Hepatocyte (in vitro differentiated cells): ENCODE results near the gene SERPINH1. TPM values are rescaled to one million over a fixed set of nuclear protein-coding genes. Genes with fewer than 3 reads are reported as not detected.

Experiments used
- DNase-seq: peaks from one replicate; pipeline ENCODE4 v3.0.0-alpha.2; 2016; ENCODE audit warnings: low spot score
- H2AFZ ChIP-seq: fragments of 200-600 bp; sonication (generic); 2 replicates; pipeline ENCODE4 v1.6.0; 2016; ENCODE audit warnings: antibody characterized with exemption, mild to moderate bottlenecking
- H3K27ac ChIP-seq: fragments of 200-600 bp; sonication (generic); 2 replicates; pipeline ENCODE4 v1.5.1; 2016; ENCODE audit warnings: mild to moderate bottlenecking
- H3K27me3 ChIP-seq: fragments of 200-600 bp; sonication (generic); 2 replicates; pipeline ENCODE4 v1.6.1; 2016
- H3K36me3 ChIP-seq: fragments of 200-600 bp; sonication (generic); replicated peaks from 2 replicates; pipeline ENCODE4 v1.5.1; 2016; ENCODE audit warnings: low read depth; ENCODE audit not compliant: insufficient read depth
- H3K4me1 ChIP-seq: fragments of 200-600 bp; sonication (generic); 2 replicates; pipeline ENCODE4 v1.5.1; 2016; ENCODE audit warnings: mild to moderate bottlenecking, moderate library complexity; ENCODE audit not compliant: insufficient read depth
- H3K4me2 ChIP-seq: fragments of 200-600 bp; sonication (generic); 2 replicates; pipeline ENCODE4 v1.6.0; 2016
- H3K4me3 ChIP-seq: fragments of 200-600 bp; sonication (generic); 2 replicates; pipeline ENCODE4 v1.5.1; 2016; ENCODE audit warnings: mild to moderate bottlenecking
- H3K79me2 ChIP-seq: fragments of 200-600 bp; sonication (generic); 2 replicates; pipeline ENCODE4 v1.6.0; 2017; ENCODE audit warnings: mild to moderate bottlenecking
- H3K9me2 ChIP-seq: fragments of 200-600 bp; sonication (generic); replicated peaks from 2 replicates; pipeline ENCODE4 v1.6.0; 2017; ENCODE audit warnings: mild to moderate bottlenecking; ENCODE audit not compliant: insufficient read depth
- H3K9me3 ChIP-seq: fragments of 200-600 bp; sonication (generic); 2 replicates; pipeline ENCODE4 v1.5.1; 2016; ENCODE audit warnings: low read depth, mild to moderate bottlenecking
- H4K20me1 ChIP-seq: fragments of 200-600 bp; sonication (generic); 2 replicates; pipeline ENCODE4 v1.6.0; 2016; ENCODE audit warnings: mild to moderate bottlenecking; ENCODE audit not compliant: insufficient read depth, poor library complexity, severe bottlenecking
- EZH2 ChIP-seq: fragments of 200-600 bp; sonication (generic); IDR thresholded peaks from 2 replicates; pipeline ENCODE4 v1.6.1; 2016; ENCODE audit warnings: antibody characterized with exemption, mild to moderate bottlenecking, borderline replicate concordance
- EZH2phosphoT487 ChIP-seq: fragments of 200-600 bp; sonication (generic); IDR thresholded peaks from one replicate; pipeline ENCODE4 v1.6.1; 2018; ENCODE audit warnings: antibody characterized with exemption, mild to moderate bottlenecking, low read depth, moderate library complexity; ENCODE audit not compliant: unreplicated experiment, severe bottlenecking
- WGBS: methylation state at CpG from one replicate; pipeline ENCODE4 v1.1.6; 2016; ENCODE audit warnings: low lambda C conversion rate; ENCODE audit errors: missing lambda C conversion rate; 5-methylcytosine and 5-hydroxymethylcytosine counted together
- polyA plus RNA-seq: library from polyadenylated mRNA; unstranded; fragments of >200 nt; fragmentation: Nextera tagmentation; extraction: Ambion mirVana; gene quantifications from 2 replicates; pipeline ENCODE4 v1.2.1, GENCODE V29; 2016
- total RNA-seq: library from RNA; depleted of rRNA; stranded (reverse); fragments of >200 nt; gene quantifications from 2 replicates; pipeline ENCODE4 v1.2.3, GENCODE V29; 2014
- TF ChIP-seq, protein P1 (sequence below): fragments of 200-600 bp; sonication (generic); IDR thresholded peaks from 2 replicates; pipeline ENCODE4 v1.5.1; 2016; ENCODE audit warnings: antibody characterized with exemption, mild to moderate bottlenecking; ENCODE audit not compliant: poor library complexity

SERPINH1 gene
- total and polyA plus RNA-seq, 2 experiments from 2014 or later: 479 to 805 TPM

GRCh38 chr11:75572744-75573143 is 10.7 kb downstream of the SERPINH1 start:
- WGBS: 90% methylated on average over 8 of the region's 8 CpGs
- DNase-seq: no peak
- H4K20me1 ChIP-seq: peaks cover 20% of the 10 kb centered on the region
- H3K4me3 ChIP-seq: no peak overlapping the region
- no peaks in the 10 kb centered on the region for H3K27me3 ChIP-seq
- peaks cover 20% of the 10 kb centered on the region for H3K79me2 ChIP-seq
- no peaks in the 10 kb centered on the region for H3K9me3 ChIP-seq
- TF ChIP-seq, protein P1, sequence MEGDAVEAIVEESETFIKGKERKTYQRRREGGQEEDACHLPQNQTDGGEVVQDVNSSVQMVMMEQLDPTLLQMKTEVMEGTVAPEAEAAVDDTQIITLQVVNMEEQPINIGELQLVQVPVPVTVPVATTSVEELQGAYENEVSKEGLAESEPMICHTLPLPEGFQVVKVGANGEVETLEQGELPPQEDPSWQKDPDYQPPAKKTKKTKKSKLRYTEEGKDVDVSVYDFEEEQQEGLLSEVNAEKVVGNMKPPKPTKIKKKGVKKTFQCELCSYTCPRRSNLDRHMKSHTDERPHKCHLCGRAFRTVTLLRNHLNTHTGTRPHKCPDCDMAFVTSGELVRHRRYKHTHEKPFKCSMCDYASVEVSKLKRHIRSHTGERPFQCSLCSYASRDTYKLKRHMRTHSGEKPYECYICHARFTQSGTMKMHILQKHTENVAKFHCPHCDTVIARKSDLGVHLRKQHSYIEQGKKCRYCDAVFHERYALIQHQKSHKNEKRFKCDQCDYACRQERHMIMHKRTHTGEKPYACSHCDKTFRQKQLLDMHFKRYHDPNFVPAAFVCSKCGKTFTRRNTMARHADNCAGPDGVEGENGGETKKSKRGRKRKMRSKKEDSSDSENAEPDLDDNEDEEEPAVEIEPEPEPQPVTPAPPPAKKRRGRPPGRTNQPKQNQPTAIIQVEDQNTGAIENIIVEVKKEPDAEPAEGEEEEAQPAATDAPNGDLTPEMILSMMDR: no peak
- TF ChIP-seq EZH2 (no peak), EZH2phosphoT487 (no peak)
- no peak overlapping the region for H3K4me2 ChIP-seq
- no peaks in the 10 kb centered on the region for H3K9me2 ChIP-seq
- no peaks in the 10 kb centered on the region for H3K36me3 ChIP-seq
- no peak overlapping the region for H2AFZ ChIP-seq
- H3K27ac ChIP-seq: no peak overlapping the region
- no peaks in the 10 kb centered on the region for H3K4me1 ChIP-seq

GRCh38 chr11:75574698-75575602 is 12.9 kb downstream of the SERPINH1 start:
- TF ChIP-seq EZH2phosphoT487 (no peak), EZH2 (no peak)
- TF ChIP-seq, protein P1: no peak
- Histone ChIP-seq H3K9me2 (no peaks in the 10 kb centered on the region), H3K9me3 (no peaks in the 10 kb centered on the region), H3K27me3 (no peaks in the 10 kb centered on the region), H3K36me3 (no peaks in the 10 kb centered on the region), H4K20me1 (peaks cover 8% of the 10 kb centered on the region), H3K4me1 (no peaks in the 10 kb centered on the region), H3K4me3 (no peak overlapping the region), H3K79me2 (peaks cover 4% of the 10 kb centered on the region), H2AFZ (no peak overlapping the region), H3K4me2 (no peak overlapping the region), H3K27ac (no peak overlapping the region)
- no peak for DNase-seq
- WGBS: 73% methylated on average over 12 of the region's 12 CpGs

DNA sequence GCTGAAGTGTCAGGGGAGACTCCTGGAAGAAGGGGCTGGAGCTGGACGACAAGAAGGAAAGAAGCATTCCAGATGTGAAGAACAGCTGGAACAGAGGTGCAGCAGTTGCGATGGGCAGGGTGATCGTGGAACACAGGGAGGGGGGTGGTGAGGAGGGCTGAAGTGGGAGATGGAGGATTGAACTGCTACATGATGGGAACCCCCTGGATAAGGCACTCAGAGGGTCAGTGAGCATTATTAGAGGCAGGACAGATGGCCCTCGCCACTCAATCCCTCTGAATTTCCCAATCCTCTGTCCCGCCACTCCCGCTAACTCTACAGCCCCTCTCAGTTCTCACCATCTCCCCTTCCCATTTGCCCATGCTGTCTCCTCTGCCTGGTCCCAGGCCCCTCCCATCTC is 14.0 kb downstream of the SERPINH1 start:
- Histone ChIP-seq H3K27ac (no peak overlapping the region), H3K79me2 (no peaks in the 10 kb centered on the region), H2AFZ (no peak overlapping the region), H3K27me3 (no peaks in the 10 kb centered on the region), H3K36me3 (no peaks in the 10 kb centered on the region), H3K4me3 (no peak overlapping the region), H4K20me1 (no peaks in the 10 kb centered on the region), H3K4me2 (no peak overlapping the region), H3K9me2 (no peaks in the 10 kb centered on the region), H3K9me3 (no peaks in the 10 kb centered on the region), H3K4me1 (no peaks in the 10 kb centered on the region)
- TF ChIP-seq, protein P1: no peak
- TF ChIP-seq EZH2: no peak
- TF ChIP-seq EZH2phosphoT487: no peak
- DNase-seq: no peak
- 80% methylated on average over 6 of the region's 6 CpGs for WGBS
